ENCODE measurements around the gene PNPLA2.

GRCh38 chr11:824942-825341 is 6.2 kb downstream of the PNPLA2 start:
- TF ChIP-seq RFX5 (IDR thresholded peaks at IDR 0.05; ENCODE audit: low read depth, low read length) (no peak), CTCF (IDR thresholded peaks at IDR 0.05 in 2 of 3, conservative IDR thresholded peaks at IDR 0.05 in 1 of 3; ENCODE audit: control insufficient read depth in 2 of 3, extremely low read depth in 1 of 3, insufficient read depth in 1 of 3, low read depth in 3 of 3, low read length in 3 of 3) (no peak), SMC3 (IDR thresholded peaks at IDR 0.05; ENCODE audit: borderline replicate concordance, low read length) (no peak), ZZZ3 (IDR thresholded peaks at IDR 0.05; ENCODE audit: control insufficient read depth, insufficient read length, low read depth) (no peak), TAF1 (IDR thresholded peaks at IDR 0.05; ENCODE audit: borderline replicate concordance, low read depth, low read length) (no peak), SUPT20H (IDR thresholded peaks at IDR 0.05; ENCODE audit: borderline replicate concordance, control insufficient read depth, low read depth, low read length) (no peak)

All from GM12878 (cell line).